Measurements from ENCODE around the gene RNMT.
"Not testable (repeated sequence)": the region's sequence is repeated elsewhere in the genome, so short reads cannot be mapped to it uniquely, and the experiment has no call there.

The RNMT gene

DNA sequence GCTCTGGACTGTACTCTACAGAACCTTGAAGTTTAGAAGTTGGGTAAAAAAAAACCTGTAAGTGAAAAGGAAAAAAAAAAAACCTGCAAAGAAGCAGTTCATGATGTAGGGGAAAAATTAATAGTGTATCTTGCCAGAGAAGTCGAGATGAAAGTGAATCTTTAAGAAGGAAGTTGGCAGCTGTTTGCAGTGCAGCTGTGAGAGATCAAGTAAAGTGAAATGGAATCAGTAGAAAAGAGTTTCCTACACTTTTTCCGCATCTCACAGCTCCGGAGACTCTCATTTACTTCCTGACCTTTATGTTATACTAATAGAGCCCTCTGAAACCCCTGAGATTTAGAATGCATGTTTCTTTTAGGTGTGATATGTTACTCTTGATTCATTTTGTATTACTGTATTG is 19.2 kb downstream of the RNMT start:
- DNase-seq: no peak

DNA sequence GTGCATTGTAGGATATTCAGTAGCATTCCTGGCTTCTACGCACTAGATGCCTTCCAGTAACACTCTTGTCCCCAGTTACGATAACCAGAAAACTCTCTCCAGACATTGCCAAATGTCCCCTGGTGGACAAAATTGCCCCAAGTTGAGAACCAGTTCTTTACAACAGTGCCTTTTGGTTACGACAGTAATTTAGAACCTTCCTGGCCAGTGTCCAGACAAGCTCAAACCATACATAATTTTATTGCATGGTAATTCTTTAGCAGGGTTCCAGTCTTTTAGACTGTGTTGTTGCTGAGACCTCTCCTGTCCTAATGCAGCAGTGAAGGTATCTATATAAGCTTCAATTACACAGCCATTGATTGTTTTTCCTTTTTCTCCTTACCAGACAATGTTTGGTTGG is 20.2 kb downstream of the RNMT start:
- no peak for DNase-seq

DNA sequence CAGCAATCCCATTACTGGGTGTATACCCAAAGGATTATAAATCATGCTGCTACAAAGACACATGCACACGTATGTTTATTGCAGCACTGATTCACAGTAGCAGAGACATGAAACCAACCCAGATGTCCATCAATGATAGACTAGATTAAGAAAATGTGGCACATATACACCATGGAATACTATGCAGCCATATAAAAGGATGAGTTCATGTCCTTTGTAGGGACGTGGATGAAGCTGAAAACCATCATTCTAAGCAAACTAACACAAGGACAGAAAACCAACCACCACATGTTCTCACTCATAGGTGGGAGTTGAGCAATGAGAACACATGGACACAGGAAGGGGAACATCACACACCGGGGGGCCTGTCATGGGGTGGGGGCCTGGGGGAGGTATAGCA is 25.1 kb downstream of the RNMT start:
- not testable (repeated sequence) for DNase-seq

DNA sequence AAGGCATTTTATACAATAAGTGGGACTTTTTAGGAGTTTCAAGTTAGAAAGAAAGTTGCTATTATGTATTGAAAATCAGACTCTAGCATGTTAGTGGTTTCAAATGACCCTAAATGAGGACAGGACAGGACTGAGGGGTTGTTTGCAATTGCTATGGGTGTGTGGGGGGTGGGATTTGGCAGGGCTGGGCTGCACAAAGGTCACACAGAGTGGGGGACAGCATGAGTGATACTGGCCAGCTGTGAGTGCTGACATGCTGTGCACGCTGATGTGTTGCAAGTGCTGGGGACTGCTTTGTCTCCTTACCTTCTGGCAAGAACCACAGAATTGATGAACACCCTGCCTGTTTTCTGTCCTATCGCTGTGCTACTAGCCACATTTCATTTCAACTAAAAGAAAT is 29.8 kb downstream of the RNMT start:
- no peak for DNase-seq

DNA sequence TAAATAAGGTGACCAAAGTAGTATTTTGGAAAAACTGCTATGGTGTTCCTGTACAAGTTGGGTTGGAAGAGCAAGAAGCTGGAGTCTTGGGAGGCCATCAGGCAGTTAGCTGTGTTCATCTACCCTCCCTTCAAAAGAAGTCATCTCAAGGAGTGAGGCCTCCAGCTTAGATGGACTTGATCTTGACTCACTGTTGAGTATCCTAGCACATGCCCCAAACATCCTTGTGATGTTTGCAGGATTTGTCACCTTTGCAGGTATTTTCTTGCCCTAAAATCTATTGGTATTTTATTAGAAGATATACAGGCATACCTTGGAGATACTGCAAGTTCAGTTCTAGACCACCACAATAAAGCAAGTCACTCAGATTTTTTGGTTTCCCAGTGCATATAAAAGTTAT is 30.2 kb downstream of the RNMT start:
- DNase-seq: no peak

DNA sequence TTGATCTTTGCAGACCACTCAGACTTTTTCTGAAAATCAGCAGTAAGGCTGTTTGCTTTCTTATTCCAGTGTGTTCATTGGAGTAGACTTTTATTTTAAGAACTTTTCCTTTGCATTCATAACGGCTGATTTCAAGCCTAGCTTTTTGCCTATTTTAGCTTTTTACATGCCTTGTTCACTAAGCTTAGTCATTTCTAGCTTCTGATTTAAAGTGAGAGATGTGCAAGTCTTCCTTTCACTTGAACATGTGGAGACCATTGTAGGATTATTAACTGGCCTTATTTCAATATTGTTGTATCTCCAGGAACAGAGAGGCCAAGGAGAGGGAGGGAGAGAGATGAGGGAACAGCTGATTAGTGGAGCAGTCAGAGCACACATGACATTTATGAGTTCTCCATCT is 32.1 kb downstream of the RNMT start:
- DNase-seq: no peak

DNA sequence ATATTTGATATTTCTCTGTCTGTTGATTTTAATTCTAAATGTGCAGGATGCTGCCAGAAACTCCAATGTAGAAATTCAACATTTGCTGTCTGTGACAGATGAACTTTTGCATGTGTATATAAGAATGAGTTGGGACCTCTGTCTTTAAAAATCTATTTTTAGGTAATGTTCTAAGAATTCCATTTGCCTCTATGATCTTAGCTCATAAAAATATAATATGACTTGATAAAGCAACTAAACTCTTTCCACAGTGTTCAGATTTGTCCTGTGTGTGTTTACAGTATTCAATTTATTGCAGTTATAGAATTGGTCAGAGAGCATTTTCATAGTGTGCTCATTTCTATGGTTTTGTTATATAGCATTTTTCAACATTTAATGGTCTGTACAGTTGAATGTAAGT is 33.6 kb downstream of the RNMT start:
- no peak for DNase-seq

DNA sequence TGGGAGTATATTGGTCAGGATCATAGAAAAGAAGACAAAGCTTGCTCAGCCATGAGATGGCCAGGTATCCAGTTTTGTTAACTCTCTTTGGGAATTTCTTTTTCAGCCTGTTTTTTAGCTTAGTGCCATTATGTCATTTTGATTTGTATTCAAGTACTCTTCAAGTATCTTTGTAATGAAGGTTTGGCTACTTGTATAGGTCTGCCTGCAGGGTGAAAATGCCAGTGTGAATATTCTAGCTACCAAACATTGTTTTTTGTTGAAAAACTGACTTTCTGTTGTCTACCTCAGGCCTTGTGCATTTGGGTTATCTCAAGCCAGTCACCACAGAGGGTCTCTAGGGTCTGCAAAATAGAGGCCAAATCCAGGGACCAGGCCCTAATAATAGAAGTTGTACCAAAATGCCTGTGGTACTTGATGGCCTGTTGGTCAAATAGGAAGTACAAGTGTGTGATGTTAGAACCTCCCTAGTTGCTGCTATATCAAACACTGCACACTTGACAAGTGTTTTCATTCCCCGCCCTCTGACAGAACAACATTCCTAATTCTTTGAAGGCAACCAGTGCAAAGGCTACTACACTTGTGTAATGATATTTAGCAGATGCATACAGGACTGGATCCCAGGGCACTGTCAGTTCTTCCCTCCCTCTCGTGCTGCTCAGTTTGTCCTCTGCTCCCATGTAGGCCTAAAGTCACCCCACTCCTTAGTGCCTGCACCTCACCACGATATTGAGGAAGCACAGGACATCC is 36.4 kb downstream of the RNMT start:
- no peak for DNase-seq

DNA sequence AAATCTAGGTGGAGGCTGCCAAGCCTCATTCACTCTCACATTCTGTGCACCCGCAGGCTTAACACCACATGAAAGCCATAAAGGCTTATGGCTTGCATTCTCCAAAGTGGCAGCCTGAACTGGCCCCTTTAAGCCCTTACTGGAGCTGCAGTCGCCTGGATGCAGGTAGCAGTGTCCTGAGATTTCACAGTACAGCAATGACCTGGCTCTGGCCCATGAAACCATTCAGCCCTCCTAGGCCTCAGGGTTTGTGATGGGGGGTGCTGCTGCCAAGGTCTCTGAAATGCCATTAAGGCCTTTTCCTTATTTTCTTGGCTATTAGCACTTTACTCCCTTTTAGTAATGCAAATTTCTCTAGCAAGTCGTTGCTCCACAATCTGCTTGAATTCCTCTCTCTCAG is 48.6 kb downstream of the RNMT start:
- no peak for DNase-seq

DNA sequence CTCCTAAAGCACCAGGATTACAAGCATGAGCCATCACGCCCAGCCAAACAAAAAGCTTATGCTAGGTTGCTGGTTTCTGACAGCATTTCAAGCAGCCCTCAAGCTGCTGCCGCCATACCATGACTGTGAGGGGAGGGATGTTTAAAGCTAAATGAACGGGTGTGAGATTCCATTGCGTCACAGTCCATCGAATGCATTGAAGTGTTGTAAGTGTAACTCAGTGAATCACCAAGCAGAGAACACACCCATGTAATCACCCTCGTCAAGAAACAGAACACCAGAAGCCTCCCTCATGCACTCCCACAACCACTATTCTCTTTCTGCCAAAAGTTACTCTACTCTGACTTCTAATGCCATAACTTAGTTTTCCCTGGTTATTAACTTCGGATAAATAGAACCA is 64.7 kb downstream of the RNMT start:
- DNase-seq: no peak

DNA sequence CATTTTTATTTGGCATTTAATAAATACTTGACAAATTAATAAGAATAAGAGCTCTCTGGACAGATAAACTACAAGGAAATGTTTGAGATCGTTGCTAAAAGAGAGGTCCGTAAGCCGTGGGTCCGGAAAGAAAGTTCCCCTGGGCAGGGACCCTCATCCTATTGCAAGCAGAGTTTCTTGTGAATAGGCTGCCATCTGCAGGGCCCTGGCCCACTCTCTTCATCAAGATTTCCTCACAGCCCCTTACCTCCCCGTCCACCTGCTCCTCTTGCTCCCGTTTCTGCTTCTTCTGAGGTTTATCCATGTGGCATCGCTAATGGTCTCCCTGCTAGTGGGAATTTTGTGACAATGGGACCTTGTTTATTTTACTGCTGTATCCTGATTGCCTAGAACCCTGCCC is 67.3 kb downstream of the RNMT start:
- DNase-seq: no peak

DNA sequence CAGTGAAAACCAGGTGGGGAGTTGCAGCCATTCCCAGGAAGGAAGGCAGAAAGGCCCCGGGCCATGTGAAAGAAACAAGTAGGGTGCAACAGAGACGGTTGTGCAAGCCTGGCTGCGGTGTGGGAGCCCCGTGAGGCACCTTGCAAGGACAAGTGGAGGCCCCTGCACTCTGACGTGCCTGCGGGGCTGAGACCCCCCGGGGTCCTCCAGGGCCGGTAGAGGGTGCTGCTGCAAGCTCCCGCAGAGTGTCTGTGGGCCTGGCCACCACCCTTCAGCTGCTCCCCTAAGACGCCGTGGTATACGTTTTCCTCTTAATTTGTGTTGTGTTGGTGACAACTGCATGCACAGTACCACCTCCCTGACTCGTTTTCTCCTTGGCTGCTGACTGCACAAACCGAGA is 70.0 kb downstream of the RNMT start:
- no peak for DNase-seq

DNA sequence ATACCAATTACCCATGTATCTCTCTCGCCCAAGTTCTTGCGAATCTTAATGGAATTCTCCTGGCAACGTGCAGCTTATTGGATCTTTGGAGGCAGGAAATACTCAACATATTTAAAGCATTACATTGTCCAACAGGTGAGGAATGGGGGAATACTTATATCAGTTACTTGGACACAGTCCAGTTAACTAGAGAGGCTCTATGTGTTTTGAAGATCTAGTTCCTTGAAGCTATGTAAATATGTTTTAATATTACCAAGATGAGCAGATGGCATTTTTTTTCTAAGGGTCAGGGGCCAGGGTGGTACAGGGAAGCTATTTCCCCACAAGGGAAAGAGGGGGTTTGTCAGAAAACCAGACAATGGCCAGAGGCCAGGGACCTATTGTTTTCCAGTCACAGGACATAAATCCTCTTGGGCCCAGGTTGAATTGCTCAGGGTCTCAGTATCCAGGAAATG is 70.7 kb downstream of the RNMT start:
- no peak for DNase-seq

DNA sequence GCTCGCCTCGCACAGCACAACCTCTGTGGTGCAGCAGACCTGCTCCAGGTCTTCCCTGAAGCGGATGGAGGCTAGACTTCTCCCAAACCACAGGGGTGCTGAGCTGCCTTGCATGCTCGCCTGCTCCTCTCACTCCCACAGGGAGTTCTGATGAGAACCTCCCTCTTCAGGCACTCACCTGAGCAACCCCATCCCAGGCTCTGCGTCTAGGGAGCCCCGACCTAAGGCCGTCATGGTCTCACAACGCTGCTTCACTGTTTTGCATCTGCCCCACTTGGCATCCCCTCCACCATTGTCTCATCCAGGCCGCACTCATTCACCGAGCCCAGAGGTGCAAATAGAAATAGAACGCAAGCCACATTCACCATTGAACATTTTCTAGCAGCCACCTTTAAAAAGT is 72.9 kb downstream of the RNMT start:
- DNase-seq: no peak

DNA sequence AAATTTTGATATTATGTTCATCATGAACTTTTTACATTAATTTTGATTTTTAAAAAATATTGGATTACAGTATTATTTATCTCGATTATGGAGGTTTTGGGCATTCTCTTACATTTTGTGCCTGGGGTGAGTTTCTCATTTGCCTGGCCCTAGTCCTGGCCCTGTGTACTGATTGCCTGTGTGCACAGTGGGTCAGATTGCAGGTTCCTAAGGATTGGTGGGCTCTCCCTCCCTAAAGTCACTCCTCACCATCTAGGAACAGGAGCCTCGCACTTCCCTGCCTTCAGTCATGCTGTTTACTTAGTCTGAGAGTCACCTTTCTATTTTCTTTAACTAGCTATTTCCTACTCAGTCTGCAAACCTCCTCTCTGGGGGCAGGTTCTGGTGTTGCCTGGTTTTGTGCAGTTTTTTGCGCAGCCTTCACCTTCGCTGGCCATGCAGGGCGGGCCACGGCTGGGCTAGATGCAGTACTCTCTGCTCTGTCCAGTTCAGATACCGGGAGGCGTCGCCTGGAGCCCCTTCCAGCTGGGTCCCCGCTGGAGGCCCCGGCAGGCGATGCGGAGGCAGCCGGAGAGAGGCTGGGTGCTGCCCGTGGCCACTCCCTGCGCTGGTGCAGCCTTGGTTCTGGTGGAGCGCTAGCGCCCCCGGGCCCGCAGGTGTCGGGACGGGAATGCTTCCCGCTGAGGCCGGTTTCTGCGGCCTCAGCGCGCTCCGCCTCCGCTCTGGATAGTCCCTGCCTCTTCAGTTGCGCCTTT is 74.2 kb downstream of the RNMT start:
- peak; percentile 11 for DNase-seq

DNA sequence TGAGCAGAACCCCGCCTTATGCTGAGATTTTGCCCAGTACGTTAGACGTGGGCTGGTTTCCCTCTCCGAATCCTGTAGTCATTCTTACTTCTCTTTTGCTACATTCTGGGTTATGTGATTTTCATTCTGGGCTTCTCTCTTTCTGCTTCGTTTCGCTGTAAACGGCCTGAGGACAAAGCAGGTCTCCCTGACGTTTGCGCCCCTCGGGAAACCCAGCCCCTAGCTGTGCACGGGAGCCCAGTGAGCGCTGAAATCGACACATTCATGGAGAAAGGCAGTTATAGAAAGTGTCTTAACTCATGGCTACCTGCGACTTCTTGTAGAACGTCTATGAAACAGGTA is 74.8 kb downstream of the RNMT start:
- DNase-seq: no peak

DNA sequence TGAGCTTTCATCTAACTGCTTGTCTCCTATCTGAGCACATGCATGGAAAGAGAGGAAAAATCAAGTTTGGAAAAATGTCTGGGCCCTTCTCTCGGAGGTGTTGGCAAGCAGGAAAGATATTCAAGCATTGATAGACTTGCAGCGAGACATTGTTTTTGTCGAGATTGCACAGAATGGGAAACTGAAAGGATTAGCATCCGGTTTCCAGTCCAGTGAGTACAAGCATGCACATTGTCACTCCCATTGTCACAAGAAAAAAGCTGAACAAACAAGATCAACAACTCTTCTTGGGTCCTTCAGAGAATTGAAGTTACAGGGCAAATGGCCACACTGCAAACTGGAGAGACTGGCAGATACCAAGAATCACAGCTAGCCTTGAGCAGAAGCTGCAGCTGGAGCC is 77.8 kb downstream of the RNMT start:
- no peak for DNase-seq

DNA sequence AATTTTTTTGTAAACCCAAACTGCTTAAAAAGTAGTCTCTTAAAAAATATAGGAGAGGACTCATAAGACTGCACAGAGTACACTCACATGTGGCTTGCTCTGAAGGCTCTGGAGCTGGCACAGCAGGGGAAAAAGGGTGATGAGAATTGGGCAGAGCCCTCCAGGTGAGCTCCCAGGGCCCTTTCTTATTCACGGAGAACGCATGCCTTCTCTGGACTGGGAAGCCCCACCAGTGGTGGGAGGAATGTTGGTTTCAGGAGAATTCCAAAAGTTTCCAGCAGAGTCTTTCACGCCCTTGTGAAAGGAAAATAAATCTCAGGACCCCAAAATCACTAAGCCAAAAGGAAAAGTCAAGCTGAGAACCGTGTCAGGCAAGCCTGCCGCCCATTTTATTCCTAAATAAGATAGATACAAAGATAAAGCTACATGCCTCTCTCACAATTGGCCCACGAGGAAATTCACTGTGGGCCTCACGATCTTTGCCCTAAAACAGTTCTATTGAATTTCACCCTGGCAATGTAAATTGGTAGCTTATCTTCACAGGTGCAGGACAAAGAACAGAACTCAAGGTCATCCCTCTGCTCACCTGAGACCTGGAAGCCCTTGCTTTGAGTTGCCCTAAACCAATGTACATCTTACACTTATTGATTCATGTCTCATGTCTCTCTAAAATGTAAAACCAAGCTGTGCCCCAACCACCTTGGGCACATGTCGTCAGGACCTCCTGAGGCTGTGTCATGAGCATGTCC is 82.0 kb downstream of the RNMT start:
- no peak for DNase-seq

DNA sequence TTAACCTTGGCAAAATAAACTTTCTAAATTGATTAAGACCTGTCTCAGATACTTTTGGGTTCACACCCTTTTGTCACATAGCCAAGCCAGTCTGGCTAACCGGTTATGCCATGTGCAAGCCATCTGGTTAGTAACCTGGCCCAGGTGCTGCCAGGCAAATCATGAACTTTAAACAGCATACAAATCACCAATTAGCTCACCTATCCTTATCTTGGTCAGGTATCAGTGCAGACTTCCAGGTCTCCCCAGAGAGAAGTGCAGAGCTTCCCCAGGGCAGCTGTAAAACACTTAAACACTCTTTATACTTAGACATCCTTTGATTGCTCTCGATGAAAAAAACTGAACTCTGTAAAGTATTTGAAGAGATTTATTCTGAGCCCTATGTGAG is 82.6 kb downstream of the RNMT start:
- DNase-seq: no peak

DNA sequence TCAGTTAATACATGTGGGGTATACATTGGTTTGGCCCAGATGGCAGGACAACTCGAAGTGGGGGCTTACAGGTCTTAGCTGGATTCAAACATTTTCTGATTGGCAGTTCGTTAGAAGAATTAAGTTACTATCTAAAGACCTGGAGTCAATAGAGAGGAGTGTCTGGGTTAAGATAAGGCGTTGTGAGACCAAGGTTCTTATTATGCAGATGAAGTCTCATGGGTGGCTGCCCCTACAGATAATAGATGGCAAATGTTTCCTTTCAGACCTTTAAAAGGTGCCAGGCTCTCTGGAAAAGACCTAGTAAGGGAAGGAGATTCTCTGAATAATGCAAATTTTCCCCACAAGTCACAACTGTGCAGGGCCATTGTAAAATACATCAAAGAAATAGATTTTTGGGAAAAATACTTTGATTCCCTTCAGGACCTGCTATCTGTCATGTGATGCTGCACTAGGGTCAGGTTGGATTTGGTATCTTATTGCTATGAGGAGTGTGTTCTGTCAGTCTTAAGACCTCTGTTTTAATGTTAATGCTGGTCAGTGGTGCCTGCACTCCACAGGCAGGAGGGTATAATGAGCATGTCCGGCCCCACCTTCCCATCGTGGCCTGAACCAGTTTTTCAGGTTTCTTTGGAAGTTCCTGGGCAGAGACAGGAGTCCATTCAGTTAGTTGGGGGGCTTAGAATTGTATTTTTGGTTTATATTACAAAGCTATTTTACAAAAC is 83.2 kb downstream of the RNMT start:
- DNase-seq: no peak

DNA sequence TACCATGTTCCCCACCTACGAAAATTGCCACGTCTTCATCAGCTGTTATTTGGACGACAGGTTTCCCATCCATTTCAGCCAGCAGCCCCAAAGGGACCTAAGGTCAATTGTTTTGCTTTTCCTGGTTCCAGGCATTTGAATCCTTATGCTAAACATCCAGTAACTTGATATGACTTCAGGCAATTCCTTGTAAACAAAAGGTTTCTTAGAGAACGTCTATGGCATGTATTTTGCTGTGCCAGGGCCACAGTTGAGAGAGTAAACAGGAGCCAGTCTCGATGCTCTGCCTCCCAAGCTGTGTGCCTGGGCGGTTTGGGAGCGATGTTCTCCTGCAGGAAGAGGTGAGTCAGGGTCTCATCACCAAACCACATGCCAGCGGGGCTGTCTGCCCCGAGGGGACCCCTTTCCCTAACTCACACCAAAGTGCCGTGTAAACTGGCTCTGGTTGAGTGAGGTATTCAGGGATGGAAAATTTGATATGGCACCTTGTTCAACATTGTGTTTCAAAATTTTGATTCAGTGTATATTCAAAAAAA is 84.5 kb downstream of the RNMT start:
- no peak for DNase-seq

DNA sequence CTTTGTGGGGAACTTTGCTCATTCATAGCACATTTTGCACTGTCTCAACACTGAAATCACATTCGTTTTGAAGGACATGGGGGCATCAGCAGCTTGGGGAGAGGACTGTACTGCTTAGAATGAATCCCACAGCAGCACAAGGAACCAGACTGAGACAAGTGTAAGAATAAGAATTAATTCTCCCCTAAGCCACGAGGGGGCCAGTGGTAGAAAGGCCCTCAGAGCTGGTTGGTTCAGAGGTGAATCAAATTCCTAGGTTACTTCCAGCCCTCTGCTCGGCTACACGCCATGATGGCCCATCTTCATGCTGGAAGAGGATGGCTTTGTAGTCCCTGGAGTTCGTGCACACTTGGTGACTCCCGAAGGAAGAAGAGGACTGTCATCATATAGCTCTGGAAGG is 85.5 kb downstream of the RNMT start:
- DNase-seq: no peak

DNA sequence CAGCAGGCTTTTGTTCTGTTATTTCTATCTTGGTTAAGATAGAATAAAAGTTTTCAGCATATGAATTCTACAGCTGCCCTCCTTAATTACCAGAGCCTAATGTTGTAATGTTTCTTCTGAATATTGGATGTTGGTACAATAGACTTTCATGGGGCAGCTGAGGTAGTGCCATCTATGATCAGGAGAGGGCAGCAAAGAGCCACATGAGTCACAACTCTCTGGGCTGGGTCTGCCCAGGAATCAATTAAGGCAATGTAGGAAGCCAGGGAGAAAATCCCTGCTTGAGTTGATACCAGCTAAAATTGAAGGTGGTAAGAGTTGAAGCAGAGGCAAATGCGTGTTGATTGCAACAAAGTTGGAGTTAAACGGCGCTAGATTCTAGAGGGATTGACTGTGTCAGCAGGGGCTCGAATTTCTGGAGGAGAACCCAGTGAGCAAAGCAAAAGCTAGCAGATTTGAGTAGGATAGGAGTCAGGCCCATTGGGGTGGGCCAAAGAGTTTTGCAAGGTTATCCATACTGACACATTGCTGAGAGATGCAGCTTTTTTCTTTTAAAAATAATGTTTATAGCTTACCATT is 86.9 kb downstream of the RNMT start:
- peak; percentile 34 for DNase-seq
